GM18873 (cell line): ENCODE data around the gene TSPAN13.

Experiments
- ATAC-seq: cut with Tn5 transposase; IDR thresholded peaks from one replicate; pipeline ENCODE4 v1.9.1; 2021; ENCODE audit warnings: mild to moderate bottlenecking, moderate library complexity, moderate number of reproducible peaks; ENCODE audit not compliant: unreplicated experiment, low FRiP score

Gene TSPAN13

GRCh38 chr7:16753102-16753931 lies at the start of gene TSPAN13:
Gene TSPAN13 (plus strand): TSS chr7:16753755. CDS start chr7:16753968, 213 bp downstream.
- no peak for ATAC-seq

GRCh38 chr7:16708511-16708910 lies 45.0 kb upstream of the TSPAN13 start:
- ATAC-seq, result no peak

- no peak for ATAC-seq
These were observed 44.6 kb upstream of the TSPAN13 start for GRCh38 chr7:16708980-16709379.

- no peak for ATAC-seq
These were observed 42.9 kb upstream of the TSPAN13 start for GRCh38 chr7:16710651-16711050.

GRCh38 chr7:16711730-16712129 lies 41.8 kb upstream of the TSPAN13 start:
- no peak for ATAC-seq

- ATAC-seq, result no peak
These were observed 40.6 kb upstream of the TSPAN13 start for GRCh38 chr7:16712916-16713315.

GRCh38 chr7:16715928-16716327 lies 37.6 kb upstream of the TSPAN13 start:
- no peak for ATAC-seq

GRCh38 chr7:16718111-16718656 lies 35.4 kb upstream of the TSPAN13 start:
- no peak for ATAC-seq

GRCh38 chr7:16719699-16720098 lies 33.9 kb upstream of the TSPAN13 start:
- ATAC-seq, result no peak

- ATAC-seq, result no peak
These were observed 32.0 kb upstream of the TSPAN13 start for GRCh38 chr7:16721541-16721940.

GRCh38 chr7:16724344-16724743 lies 29.2 kb upstream of the TSPAN13 start:
- no peak for ATAC-seq

GRCh38 chr7:16726189-16726588 lies 27.4 kb upstream of the TSPAN13 start:
- no peak for ATAC-seq

GRCh38 chr7:16727736-16728135 lies 25.8 kb upstream of the TSPAN13 start:
- ATAC-seq, result no peak

GRCh38 chr7:16728811-16729210 lies 24.7 kb upstream of the TSPAN13 start:
- no peak for ATAC-seq

- ATAC-seq, result no peak
These were observed 24.0 kb upstream of the TSPAN13 start for GRCh38 chr7:16729541-16729940.

GRCh38 chr7:16730937-16731336 lies 22.6 kb upstream of the TSPAN13 start:
- ATAC-seq, result no peak

- no peak for ATAC-seq
These were observed 20.7 kb upstream of the TSPAN13 start for GRCh38 chr7:16732828-16733227.

GRCh38 chr7:16734148-16734726 lies 19.3 kb upstream of the TSPAN13 start:
- no peak for ATAC-seq

GRCh38 chr7:16735020-16735419 lies 18.5 kb upstream of the TSPAN13 start:
- ATAC-seq, result no peak

- ATAC-seq, result no peak
These were observed 15.4 kb upstream of the TSPAN13 start for GRCh38 chr7:16738011-16738688.
